ENCODE data around the gene AP5M1.
"Not testable (repeated sequence)": the region's sequence is repeated elsewhere in the genome, so short reads cannot be mapped to it uniquely, and the experiment has no call there.

GRCh38 chr14:57333726-57334125 is 65.0 kb downstream of the AP5M1 start:
- not testable (repeated sequence) for TF ChIP-seq CTCF (IDR thresholded peaks at IDR 0.05; ENCODE audit: low read depth, low read length, poor library complexity, severe bottlenecking); EZH2phosphoT487 (IDR thresholded peaks at IDR 0.05; ENCODE audit: borderline replicate concordance, low read length)

All from DOHH2 (cell line).